Daoy (cell line): ENCODE results near the gene GDF10. TPM values are rescaled to one million over a fixed set of nuclear protein-coding genes. Genes with fewer than 3 reads are reported as not detected.

Experiments used
- DNase-seq: peaks from one replicate; pipeline ENCODE4 v3.0.0-alpha.2; 2015; ENCODE audit warnings: low read depth
- total RNA-seq: library from RNA; depleted of rRNA; stranded (reverse); fragments of >200 nt; shearing (Covaris generic); gene quantifications from 2 replicates; pipeline ENCODE4 v1.2.3, GENCODE V29; 2014

The GDF10 gene
- total RNA-seq, 1 experiment from 2014 or later, result 0.23 TPM

- no peak for DNase-seq
Measured at GRCh38 chr10:47333532-47333931, 33.5 kb downstream of the GDF10 start.

GRCh38 chr10:47334466-47335295, 34.7 kb downstream of the GDF10 start:
- DNase-seq, result no peak

- no peak for DNase-seq
Measured at GRCh38 chr10:47335906-47336305, 35.9 kb downstream of the GDF10 start.

GRCh38 chr10:47336387-47337134, 36.6 kb downstream of the GDF10 start:
- peak; percentile 45 for DNase-seq

- DNase-seq, result no peak
Measured at GRCh38 chr10:47337310-47337709, 37.3 kb downstream of the GDF10 start.

GRCh38 chr10:47339186-47339735, 39.3 kb downstream of the GDF10 start:
- DNase-seq, result no peak

GRCh38 chr10:47339759-47340607, 40.0 kb downstream of the GDF10 start:
- no peak for DNase-seq

GRCh38 chr10:47340608-47341170, 40.7 kb downstream of the GDF10 start:
- DNase-seq, result peak; percentile 58

GRCh38 chr10:47344996-47345870, 45.2 kb downstream of the GDF10 start:
- DNase-seq, result no peak

- no peak for DNase-seq
Measured at GRCh38 chr10:47346581-47347302, 46.7 kb downstream of the GDF10 start.

- DNase-seq, result no peak
Measured at GRCh38 chr10:47347303-47347675, 47.3 kb downstream of the GDF10 start.

- DNase-seq, result no peak
Measured at GRCh38 chr10:47348138-47348651, 48.2 kb downstream of the GDF10 start, which contains the start of gene RBP3. Gene RBP3 (plus strand): TSS chr10:47348363. CDS start chr10:47348485, 122 bp downstream.

- DNase-seq, result no peak
Measured at GRCh38 chr10:47348661-47349470, 48.9 kb downstream of the GDF10 start.

GRCh38 chr10:47349516-47349915, 49.5 kb downstream of the GDF10 start:
- no peak for DNase-seq

- no peak for DNase-seq
Measured at GRCh38 chr10:47349941-47350371, 50.0 kb downstream of the GDF10 start.

- DNase-seq, result no peak
Measured at GRCh38 chr10:47350671-47351640, 51.0 kb downstream of the GDF10 start.
